Memory B cell (primary cell): ENCODE measurements around the gene TRIM2.

Experiments used
- ATAC-seq: fragments of 150-1000 bp; cut with Tn5 transposase; 2 replicates; pipeline ENCODE4 v1.10.0; 2021; ENCODE audit warnings: low read depth, mild to moderate bottlenecking, moderate library complexity
- DNase-seq, 2 donors: peaks; one replicate each; pipeline ENCODE4 v3.0.0; 2022; ENCODE audit warnings: low spot score in 2 of 2
- H3K27ac Mint-ChIP-seq: one replicate; pipeline ENCODE4 v1.8.0; 2022; ENCODE audit warnings: mild to moderate bottlenecking, moderate library complexity, mixed read lengths
- H3K27me3 Mint-ChIP-seq: one replicate; pipeline ENCODE4 v1.8.0; 2022; ENCODE audit warnings: mixed read lengths
- H3K36me3 Mint-ChIP-seq: one replicate; pipeline ENCODE4 v1.8.0; 2022; ENCODE audit warnings: mild to moderate bottlenecking, mixed read lengths
- H3K4me1 Mint-ChIP-seq: one replicate; pipeline ENCODE4 v1.8.0; 2022; ENCODE audit warnings: mixed read lengths
- H3K4me3 Mint-ChIP-seq: one replicate; pipeline ENCODE4 v1.8.0; 2022; ENCODE audit warnings: mild to moderate bottlenecking, moderate library complexity, mixed read lengths
- H3K9me3 Mint-ChIP-seq: one replicate; pipeline ENCODE4 v1.8.0; 2022; ENCODE audit warnings: mixed read lengths

Gene TRIM2

DNA sequence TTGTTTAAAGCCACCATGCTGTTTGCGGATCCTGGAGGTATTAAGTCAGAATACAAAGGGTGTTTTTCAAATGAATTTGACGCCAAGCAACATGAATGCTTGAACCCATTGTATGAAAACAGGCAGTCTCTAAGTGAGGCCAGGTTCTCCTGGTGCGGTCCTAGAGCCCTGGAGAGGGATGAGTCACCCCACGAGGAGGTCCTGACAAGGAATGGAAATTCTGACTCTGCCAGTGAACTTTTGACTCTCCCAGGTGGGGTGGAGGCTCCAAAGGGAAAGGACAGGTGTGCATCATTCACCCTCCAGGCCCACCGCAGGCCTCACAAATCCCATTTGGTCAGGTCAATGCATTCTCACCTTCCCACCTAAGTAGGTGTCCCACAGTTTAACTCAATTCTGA is 1.5 kb downstream of the TRIM2 start:
- H3K36me3 Mint-ChIP-seq: no peaks in the 10 kb centered on the region
- H3K27me3 Mint-ChIP-seq: peaks cover 16% of the 10 kb centered on the region
- DNase-seq: no peak
- no peak for ATAC-seq
- H3K27ac Mint-ChIP-seq: no peak overlapping the region
- H3K4me1 Mint-ChIP-seq: peaks cover 9% of the 10 kb centered on the region
- H3K4me3 Mint-ChIP-seq: no peak overlapping the region
- H3K9me3 Mint-ChIP-seq: no peaks in the 10 kb centered on the region

DNA sequence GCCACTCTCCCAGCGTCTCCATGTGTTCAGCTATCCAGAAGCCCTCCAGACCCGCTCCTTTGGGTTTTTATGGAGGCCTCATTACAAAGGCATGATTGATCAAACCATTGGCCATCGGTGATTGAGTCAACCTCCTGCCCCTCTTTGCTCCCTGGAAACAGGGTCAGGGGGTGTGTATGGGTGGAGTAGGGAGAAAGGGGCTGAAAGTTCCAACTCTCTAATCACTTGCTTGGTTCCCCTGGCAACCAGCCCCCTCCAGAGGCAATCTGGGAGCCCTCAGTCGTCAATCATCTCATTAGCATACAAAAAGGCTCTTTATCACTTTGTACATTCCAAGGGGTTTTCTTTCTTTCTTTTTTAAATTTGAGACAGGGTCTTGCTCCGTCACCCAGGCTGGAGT is 2.3 kb downstream of the TRIM2 start:
- DNase-seq (no peak), ATAC-seq (no peak)
- H3K27me3 Mint-ChIP-seq: peaks cover 14% of the 10 kb centered on the region
- no peaks in the 10 kb centered on the region for H3K9me3 Mint-ChIP-seq
- no peak overlapping the region for H3K4me3 Mint-ChIP-seq
- H3K27ac Mint-ChIP-seq: no peak overlapping the region
- no peaks in the 10 kb centered on the region for H3K36me3 Mint-ChIP-seq
- peaks cover 9% of the 10 kb centered on the region for H3K4me1 Mint-ChIP-seq

DNA sequence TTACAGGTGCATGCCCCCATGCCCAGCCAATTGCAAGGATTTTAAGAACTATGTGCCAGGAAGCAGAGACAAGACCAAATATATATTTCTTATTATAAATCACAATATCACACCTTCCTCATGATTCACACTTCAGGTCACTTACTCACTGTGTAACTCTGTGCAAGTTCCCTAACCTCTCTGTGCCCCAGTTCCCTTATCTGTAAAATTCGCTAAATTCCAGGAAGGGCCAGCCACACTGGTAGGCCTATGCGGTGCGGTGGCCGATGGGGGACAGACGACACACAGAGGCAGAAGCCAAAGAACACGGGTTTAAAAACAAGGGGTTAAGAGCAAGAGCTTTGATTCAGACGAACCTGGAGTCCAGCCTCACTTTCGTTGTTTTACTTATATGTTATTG is 2.8 kb downstream of the TRIM2 start:
- H3K4me3 Mint-ChIP-seq: no peak overlapping the region
- DNase-seq: no peak
- no peak overlapping the region for H3K27ac Mint-ChIP-seq
- ATAC-seq: no peak
- peaks cover 9% of the 10 kb centered on the region for H3K4me1 Mint-ChIP-seq
- peaks cover 14% of the 10 kb centered on the region for H3K27me3 Mint-ChIP-seq
- peaks cover 4% of the 10 kb centered on the region for H3K9me3 Mint-ChIP-seq
- peaks cover 3% of the 10 kb centered on the region for H3K36me3 Mint-ChIP-seq

DNA sequence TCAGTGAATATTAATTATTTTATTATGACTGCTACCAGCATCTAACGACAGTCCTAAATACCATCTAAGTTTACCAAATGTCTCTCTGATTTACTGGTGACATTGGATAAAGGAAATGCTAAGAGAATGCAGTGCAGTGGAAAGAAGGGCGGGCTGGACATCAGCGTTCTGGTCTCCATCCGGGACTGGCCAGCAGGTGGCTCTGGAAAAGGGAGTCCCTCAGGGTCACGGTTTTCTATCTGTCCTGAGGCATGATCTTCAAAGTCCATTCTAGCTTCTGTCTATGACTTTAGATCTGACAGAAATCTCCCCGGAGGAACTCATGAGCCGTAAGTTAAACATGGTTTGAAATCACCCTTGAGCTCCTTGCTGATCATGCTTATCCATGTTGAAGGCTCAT is 3.3 kb downstream of the TRIM2 start:
- Mint-ChIP-seq H3K9me3 (peaks cover 5% of the 10 kb centered on the region), H3K36me3 (peaks cover 5% of the 10 kb centered on the region), H3K4me1 (peaks cover 9% of the 10 kb centered on the region), H3K27ac (no peak overlapping the region), H3K27me3 (peaks cover 16% of the 10 kb centered on the region), H3K4me3 (no peak overlapping the region)
- no peak for ATAC-seq
- no peak for DNase-seq

DNA sequence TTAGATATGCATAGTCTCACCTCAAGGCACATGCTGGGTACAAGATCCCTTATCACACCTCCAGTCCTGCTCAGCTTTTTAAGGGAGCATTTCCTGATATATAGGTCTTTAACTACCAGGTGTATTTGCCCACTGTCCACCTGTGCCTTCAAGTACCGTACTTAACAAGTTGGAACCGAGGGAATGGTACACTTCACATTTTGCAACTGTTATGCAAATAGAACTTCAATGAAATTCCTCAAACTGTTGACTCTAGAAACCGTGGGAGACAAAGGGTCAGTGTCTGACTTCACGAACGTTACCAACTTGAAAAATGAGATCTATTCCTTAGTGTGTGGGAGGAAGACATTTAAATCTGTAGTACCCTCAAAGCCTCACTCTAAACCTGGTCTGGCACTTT is 5.2 kb downstream of the TRIM2 start:
- DNase-seq (no peak), ATAC-seq (no peak)
- H3K4me1 Mint-ChIP-seq: peaks cover 6% of the 10 kb centered on the region
- peaks cover 5% of the 10 kb centered on the region for H3K9me3 Mint-ChIP-seq
- H3K4me3 Mint-ChIP-seq: no peak overlapping the region
- peaks cover 5% of the 10 kb centered on the region for H3K36me3 Mint-ChIP-seq
- no peak overlapping the region for H3K27ac Mint-ChIP-seq
- H3K27me3 Mint-ChIP-seq: peaks cover 9% of the 10 kb centered on the region

DNA sequence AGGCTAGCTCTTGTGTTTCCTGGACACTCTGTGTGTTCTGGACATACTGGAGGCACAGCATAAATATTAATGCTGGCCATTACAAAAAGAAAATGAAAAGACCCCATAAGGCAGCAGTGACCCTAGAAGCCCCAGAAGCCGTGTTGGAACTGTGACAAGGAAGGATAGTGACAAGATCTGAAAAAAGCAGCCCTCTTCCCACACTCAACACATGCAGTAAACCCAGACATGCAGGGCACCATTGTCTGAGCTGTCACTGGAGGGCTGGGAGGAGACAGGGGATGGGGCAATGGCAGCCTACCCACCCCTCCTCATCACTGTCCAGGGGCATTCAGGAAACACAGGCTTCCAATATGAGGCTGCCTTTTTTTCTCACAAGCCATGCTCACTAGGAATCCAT is 6.5 kb downstream of the TRIM2 start:
- Mint-ChIP-seq H3K9me3 (peaks cover 5% of the 10 kb centered on the region), H3K4me3 (no peak overlapping the region), H3K36me3 (peaks cover 5% of the 10 kb centered on the region), H3K27me3 (peaks cover 9% of the 10 kb centered on the region), H3K27ac (no peak overlapping the region), H3K4me1 (no peaks in the 10 kb centered on the region)
- DNase-seq (no peak), ATAC-seq (no peak)

DNA sequence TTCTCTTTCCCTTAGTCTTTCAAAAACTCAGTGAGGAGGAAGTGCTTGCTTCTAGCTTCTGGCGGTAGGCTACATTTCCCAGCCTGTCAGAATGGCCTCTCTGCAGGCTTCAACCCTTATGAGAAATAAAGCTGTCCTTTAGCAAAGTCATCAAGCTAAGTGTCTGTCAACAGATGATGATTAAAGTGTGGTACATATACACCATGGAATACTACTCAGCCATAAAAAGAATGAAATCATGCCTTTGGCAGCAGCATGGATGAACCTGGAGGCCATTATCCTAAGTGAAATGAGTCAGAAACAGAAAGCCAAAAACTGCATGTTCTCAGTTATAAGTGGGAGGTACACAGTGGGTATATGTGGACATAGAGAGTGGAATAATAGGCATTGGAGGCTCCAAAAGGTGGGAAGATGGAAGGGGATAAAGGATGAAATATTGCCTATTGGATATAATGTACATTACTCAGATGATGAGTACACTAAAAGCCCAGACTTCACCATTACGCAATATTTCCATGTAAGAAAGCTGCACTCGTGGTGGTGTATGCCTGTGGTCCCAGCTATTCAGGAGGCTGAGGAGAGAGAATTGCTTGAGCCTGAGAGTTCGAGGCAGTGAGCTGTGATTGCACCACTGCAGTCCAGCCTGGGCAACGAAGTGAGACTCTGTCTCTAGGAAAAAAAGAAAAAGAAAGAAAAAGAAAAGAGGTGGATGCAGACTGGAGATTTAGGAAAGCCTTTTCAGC is 7.9 kb downstream of the TRIM2 start:
- DNase-seq: no peak
- Mint-ChIP-seq H3K27ac (no peak overlapping the region), H3K4me1 (peaks cover 1% of the 10 kb centered on the region), H3K36me3 (peaks cover 5% of the 10 kb centered on the region), H3K27me3 (peaks cover 2% of the 10 kb centered on the region), H3K4me3 (no peak overlapping the region), H3K9me3 (peaks cover 5% of the 10 kb centered on the region)
- no peak for ATAC-seq

DNA sequence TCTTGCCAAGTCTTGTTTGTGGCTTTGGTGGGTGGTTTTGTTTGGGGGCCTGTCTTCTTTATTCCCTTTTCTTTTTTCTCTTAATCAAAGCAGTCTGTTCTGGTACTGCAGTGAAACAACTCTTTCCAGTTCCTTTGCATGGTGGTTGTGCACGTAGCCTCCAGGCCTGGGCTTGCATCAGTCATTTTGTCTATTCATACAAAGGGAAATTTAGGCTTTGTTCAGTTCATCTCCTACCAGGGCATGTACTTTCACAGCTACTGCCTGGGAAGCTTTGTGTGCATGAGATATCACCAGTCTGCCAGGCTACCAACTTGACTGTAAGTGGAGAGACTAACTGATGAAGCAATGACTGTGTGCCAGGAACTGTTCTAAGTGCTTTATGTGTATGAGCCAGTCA is 8.5 kb downstream of the TRIM2 start:
- H3K9me3 Mint-ChIP-seq: peaks cover 5% of the 10 kb centered on the region
- peaks cover 5% of the 10 kb centered on the region for H3K36me3 Mint-ChIP-seq
- no peak overlapping the region for H3K4me3 Mint-ChIP-seq
- H3K4me1 Mint-ChIP-seq: peaks cover 6% of the 10 kb centered on the region
- ATAC-seq: no peak
- no peak overlapping the region for H3K27ac Mint-ChIP-seq
- peaks cover 2% of the 10 kb centered on the region for H3K27me3 Mint-ChIP-seq
- no peak for DNase-seq

DNA sequence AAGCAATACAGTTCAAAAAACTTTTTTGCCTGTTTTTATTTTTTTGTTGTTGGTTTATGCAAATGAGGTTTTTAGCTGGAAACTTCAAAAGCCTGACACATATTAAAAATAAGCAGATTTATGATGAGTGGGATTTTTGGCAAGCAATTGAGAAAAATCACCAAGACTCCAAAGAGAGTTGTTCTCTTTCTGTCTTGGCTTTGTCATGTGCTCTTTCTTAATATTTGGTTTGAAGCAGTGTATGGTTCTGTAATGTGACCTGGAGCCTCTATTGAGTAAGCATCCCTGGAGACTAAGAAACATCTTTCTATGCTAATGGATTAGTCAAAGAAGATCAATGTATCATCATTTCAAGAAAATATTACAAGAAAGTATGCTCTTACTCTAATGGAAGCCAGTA is 11.7 kb downstream of the TRIM2 start:
- DNase-seq: no peak
- no peak overlapping the region for H3K4me3 Mint-ChIP-seq
- ATAC-seq: no peak
- H3K27ac Mint-ChIP-seq: no peak overlapping the region
- peaks cover 6% of the 10 kb centered on the region for H3K4me1 Mint-ChIP-seq
- peaks cover 5% of the 10 kb centered on the region for H3K36me3 Mint-ChIP-seq
- peaks cover 5% of the 10 kb centered on the region for H3K9me3 Mint-ChIP-seq
- H3K27me3 Mint-ChIP-seq: peaks cover 4% of the 10 kb centered on the region

DNA sequence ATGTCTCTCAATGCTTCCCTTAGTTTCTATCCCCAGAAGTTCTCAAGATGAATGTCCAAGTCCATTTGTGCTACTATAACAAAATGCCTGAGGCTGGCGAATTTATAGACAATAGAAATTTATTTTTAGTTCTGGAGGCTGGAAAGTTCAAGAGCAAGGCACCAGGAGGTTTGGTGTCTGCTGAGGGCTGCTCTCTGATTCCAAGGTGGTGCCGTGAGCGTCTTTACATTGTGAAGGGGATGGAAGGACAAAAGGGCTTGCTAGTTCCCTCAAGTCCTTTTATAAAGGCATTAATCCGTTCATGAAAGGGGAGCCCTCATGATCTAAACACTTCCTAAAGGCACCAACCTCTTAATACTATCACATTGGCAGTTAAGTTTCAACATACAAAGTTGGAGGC is 12.3 kb downstream of the TRIM2 start:
- Mint-ChIP-seq H3K36me3 (peaks cover 5% of the 10 kb centered on the region), H3K9me3 (peaks cover 7% of the 10 kb centered on the region), H3K27me3 (peaks cover 4% of the 10 kb centered on the region), H3K4me3 (no peak overlapping the region), H3K4me1 (peaks cover 9% of the 10 kb centered on the region), H3K27ac (no peak overlapping the region)
- no peak for DNase-seq
- ATAC-seq: no peak

DNA sequence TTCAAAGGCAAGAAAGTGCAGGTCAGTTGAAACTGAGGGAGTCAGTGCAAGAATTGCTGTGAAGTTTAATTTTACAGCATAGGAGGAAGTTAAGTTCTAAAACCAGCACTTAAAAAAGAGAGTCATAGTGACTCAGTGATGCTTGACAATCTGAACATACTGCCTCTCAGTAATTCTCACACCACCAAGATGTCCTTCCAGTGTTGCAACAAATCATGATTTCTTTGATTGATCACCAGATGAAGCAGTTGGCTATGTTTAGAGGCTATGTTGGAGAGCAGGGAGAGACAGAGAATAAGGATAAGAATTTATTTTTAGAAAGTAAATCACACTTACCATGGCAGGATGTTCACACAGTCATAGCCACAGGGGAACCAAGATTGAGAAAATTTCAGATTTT is 13.2 kb downstream of the TRIM2 start:
- no peak for DNase-seq
- H3K4me3 Mint-ChIP-seq: no peak overlapping the region
- ATAC-seq: peak; percentile 52
- H3K27ac Mint-ChIP-seq: no peak overlapping the region
- H3K27me3 Mint-ChIP-seq: peaks cover 2% of the 10 kb centered on the region
- peaks cover 2% of the 10 kb centered on the region for H3K9me3 Mint-ChIP-seq
- H3K4me1 Mint-ChIP-seq: peaks cover 15% of the 10 kb centered on the region
- H3K36me3 Mint-ChIP-seq: no peaks in the 10 kb centered on the region

DNA sequence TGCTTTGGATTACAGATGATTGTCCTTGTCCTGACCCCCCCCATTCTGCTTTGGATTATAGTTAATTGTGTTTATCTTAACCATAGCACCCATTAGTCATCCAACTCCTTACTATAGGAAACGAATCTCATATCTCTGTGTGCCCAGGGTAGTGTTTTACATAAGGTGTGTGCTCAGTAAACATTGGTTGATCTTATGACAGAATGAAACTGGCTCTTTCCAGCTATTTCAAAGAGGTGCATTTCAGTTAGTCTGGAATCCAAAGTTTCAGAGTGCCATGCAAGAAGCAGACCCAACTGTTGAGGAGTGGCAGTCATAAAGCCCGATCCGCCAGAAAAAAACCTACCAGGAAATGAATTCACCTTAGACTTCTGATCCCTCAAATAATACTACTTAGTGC is 14.7 kb downstream of the TRIM2 start:
- Mint-ChIP-seq H3K4me3 (no peak overlapping the region), H3K36me3 (no peaks in the 10 kb centered on the region), H3K9me3 (peaks cover 2% of the 10 kb centered on the region), H3K27ac (no peak overlapping the region), H3K27me3 (peaks cover 2% of the 10 kb centered on the region), H3K4me1 (peaks cover 18% of the 10 kb centered on the region)
- DNase-seq (no peak), ATAC-seq (no peak)

DNA sequence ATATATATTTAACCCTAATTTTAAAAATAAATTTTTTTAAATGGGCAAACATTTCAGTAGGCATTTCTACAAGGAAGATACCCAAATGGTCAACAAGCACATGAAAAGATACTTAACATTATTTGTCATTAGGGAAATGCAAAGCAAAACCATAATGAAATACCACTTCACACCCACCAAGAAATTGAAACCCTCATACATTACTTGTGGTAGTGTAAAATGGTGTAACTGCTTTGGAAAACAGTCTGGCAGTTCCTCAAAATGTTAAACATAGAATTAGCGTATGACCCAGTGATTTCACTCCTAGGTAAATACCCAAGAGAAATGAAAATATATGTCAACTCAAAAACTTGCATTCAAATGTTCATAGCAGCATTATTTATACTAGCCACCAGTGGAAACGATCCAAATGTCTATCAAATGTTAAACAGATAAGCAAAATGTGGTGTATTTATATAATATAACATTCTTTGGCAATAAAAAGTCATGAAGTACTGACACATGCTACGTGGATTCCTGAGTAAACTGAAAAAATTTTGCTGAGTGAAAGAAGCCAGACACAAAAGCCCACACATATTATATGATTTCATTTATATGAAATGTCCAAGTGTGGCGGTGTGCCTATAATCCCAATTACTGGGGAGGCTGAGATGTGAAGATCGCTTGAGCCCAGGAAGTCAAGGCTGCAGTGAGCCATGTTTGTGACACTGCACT is 16.6 kb downstream of the TRIM2 start:
- Mint-ChIP-seq H3K4me3 (no peak overlapping the region), H3K36me3 (peaks cover 2% of the 10 kb centered on the region), H3K4me1 (peaks cover 18% of the 10 kb centered on the region), H3K27ac (peak overlapping the region; percentile 84), H3K9me3 (peaks cover 8% of the 10 kb centered on the region), H3K27me3 (peaks cover 3% of the 10 kb centered on the region)
- ATAC-seq (no peak), DNase-seq (no peak)

DNA sequence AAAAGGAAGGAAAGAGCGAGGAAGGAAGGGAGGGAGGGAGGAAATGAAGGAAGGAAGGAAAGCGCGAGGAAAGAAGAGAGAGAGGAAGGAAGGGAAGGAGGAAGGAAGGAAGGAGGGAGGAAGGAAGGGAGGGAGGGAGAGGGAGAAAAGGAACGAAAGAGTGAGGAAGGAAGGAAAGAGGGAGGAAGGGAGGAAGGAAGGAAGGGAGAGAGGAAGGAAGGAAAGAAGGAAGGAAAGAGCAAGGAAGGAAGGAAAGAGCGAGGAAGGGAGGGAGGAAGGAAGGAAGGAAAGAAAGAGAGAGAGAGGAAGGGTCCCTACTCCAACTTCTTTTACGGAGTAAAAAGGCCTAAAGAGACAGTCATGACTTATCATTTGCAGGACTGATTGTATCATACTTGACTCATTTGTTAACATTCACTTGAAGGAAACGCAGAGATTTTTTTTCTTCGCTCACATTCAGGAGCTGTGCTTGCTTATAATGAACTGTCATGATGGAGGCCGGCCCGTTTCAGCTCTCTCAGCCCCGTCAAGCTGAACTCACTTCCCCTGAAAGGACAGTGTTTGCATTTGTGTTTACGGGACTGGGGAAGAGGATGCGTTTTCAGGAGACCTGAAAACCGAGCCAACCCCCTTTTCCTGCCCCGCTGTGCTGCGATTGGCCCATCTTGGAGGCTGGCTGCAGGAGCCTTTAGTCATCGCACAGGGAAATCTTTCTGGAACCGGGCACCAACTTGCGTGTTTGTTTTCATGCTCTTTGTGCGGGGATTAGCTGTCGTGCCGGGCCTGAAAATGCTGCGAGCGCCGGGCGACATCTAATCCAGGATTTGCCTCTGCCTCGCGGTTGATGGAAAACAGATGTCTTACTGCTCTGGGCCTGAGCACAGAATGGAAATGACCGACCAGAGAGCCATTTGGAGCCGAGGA is 17.8 kb downstream of the TRIM2 start:
- Mint-ChIP-seq H3K9me3 (peaks cover 8% of the 10 kb centered on the region), H3K4me1 (peaks cover 18% of the 10 kb centered on the region), H3K4me3 (peak overlapping the region; percentile 90), H3K27me3 (peaks cover 3% of the 10 kb centered on the region), H3K36me3 (peaks cover 2% of the 10 kb centered on the region), H3K27ac (peak overlapping the region; percentile 84)
- DNase-seq (peak; percentile 21 to 31), ATAC-seq (peak; percentile 70)
